GM18907 (cell line): Measurements from ENCODE around the gene ACYP1.

Experiments used
- ATAC-seq: cut with Tn5 transposase; IDR thresholded peaks from one replicate; pipeline ENCODE4 v1.9.1; 2021; ENCODE audit warnings: mild to moderate bottlenecking, moderate library complexity; ENCODE audit not compliant: unreplicated experiment

The ACYP1 gene

GRCh38 chr14:75041613-75042012 is 22.2 kb downstream of the ACYP1 start:
- no peak for ATAC-seq

- ATAC-seq: no peak
Observed at GRCh38 chr14:75040959-75041358, 22.9 kb downstream of the ACYP1 start.

GRCh38 chr14:75040507-75040906 is 23.3 kb downstream of the ACYP1 start:
- ATAC-seq: no peak

- no peak for ATAC-seq
Observed at GRCh38 chr14:75032939-75033338, 30.9 kb downstream of the ACYP1 start.

GRCh38 chr14:75030147-75030546 is 33.7 kb downstream of the ACYP1 start:
- ATAC-seq: no peak

- ATAC-seq: no peak
Observed at GRCh38 chr14:75025876-75026275, 37.9 kb downstream of the ACYP1 start.

- ATAC-seq: no peak
Observed at GRCh38 chr14:75025082-75025481, 38.7 kb downstream of the ACYP1 start.

GRCh38 chr14:75023108-75023507 is 40.7 kb downstream of the ACYP1 start:
- no peak for ATAC-seq

GRCh38 chr14:75022655-75023054 is 41.2 kb downstream of the ACYP1 start:
- ATAC-seq: no peak

GRCh38 chr14:75018694-75019093 is 45.1 kb downstream of the ACYP1 start:
- no peak for ATAC-seq

GRCh38 chr14:75016815-75017214 is 47.0 kb downstream of the ACYP1 start:
- ATAC-seq: no peak

GRCh38 chr14:75015496-75015895 is 48.3 kb downstream of the ACYP1 start:
- no peak for ATAC-seq

- ATAC-seq: no peak
Observed at GRCh38 chr14:75013290-75013689, 50.5 kb downstream of the ACYP1 start.

- no peak for ATAC-seq
Observed at GRCh38 chr14:75011356-75011994, 52.3 kb downstream of the ACYP1 start.

GRCh38 chr14:75010472-75011093 is 53.2 kb downstream of the ACYP1 start:
- no peak for ATAC-seq

- ATAC-seq: no peak
Observed at GRCh38 chr14:75009176-75009575, 54.6 kb downstream of the ACYP1 start.

GRCh38 chr14:75005357-75005756 is 58.5 kb downstream of the ACYP1 start:
- no peak for ATAC-seq

- no peak for ATAC-seq
Observed at GRCh38 chr14:75003250-75004027, 60.4 kb downstream of the ACYP1 start.
